Hindlimb muscle (tissue), 1 donor: ENCODE data around the gene ELP1. TPM values are rescaled to one million over a fixed set of nuclear protein-coding genes. Genes with fewer than 3 reads are reported as not detected.
A peak's percentile ranks its signal among the peaks of the same experiment; 100 is the strongest.
"Not testable (repeated sequence)": the region's sequence is repeated elsewhere in the genome, so short reads cannot be mapped to it uniquely, and the experiment has no call there.

Source experiments
- DNase-seq: peaks from one replicate; pipeline ENCODE4 v3.0.0-alpha.2; 2013
- polyA plus RNA-seq: library from polyadenylated mRNA; unstranded; fragments of 120-200 nt; gene quantifications from one replicate; pipeline ENCODE4 v1.2.1, GENCODE V29; 2013; ENCODE audit not compliant: insufficient read length

The ELP1 gene
- polyA plus RNA-seq, 1 donor, result 32.9 TPM

DNA sequence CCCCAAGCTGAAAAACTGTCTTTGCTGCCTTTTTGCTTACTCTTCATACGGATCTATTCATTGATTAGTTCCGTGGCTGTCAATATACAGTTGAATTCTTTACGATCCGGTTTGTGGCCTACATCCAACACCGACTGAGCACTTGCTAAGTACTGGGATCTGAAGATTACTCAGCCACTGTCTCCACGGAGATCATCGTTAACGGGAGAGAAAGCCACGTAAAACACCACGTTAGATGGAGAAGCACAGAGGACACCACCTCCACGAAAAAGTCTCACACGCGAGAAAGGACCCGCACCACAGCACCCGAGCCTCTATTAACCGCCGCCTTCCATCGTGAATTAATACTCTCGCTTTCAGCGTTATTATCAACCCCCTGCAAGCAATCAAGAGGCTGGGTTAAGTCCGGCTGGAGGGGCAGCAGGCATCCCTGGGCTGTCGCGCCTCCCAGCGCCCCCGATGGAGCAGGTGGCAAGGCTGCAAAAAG is 650 bp downstream of the ELP1 start:
- peak; percentile 9 for DNase-seq

DNA sequence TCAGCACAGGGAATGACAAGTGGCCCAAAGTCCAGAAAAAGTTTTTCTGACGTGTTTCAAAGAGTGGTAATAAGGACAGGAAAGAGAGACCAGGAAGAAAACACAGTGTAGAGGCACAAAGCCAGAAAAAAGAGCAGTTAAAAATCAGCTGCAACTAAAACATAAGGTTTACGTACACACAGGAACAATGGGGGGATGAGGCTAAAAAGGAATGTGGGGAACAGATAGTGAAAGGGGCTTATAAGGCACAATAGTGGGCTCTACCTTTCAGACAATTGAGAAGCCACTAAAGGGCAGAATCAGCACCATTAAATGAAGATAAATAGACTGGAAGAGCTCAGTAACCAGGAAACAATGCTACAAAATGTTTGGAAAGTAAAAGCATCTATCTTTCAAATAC is 5.5 kb downstream of the ELP1 start:
- no peak for DNase-seq

DNA sequence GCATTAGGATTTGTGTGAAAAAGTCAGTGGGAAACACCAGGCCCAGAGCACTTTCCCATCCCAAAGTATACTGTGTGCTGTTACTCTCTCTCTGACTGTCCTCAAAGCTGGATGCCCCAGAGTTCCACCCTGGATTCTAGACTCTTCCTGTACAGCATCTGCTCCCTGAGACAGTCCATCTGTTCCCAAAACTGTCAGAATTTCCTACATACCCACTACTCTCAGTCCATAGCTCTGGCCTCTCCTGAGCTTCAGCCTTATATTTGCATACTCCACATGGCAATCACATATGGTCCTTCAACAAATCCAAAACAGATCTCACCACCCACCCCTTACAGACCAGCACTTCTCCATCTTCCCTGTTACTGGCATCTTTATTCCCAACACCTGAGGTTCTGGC is 9.5 kb downstream of the ELP1 start:
- DNase-seq, result no peak

DNA sequence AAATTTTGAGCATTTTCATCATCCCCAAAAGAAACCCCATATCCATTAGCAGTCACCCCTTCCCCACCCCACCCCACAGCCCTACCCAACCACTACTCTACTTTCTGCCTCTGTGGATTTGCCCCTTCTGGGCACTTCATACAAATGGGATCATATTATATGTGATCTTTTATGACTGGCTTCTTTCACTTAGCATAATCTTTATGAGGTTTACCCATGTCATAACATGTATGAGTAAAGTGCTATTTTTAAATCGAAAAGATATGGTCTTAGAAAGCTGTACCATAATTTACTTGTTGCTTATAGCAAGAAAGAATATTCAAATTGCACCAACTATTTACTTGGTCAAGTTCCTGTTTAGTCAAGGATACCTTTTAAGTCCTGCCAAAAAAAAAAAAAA is 12.7 kb downstream of the ELP1 start:
- no peak for DNase-seq

DNA sequence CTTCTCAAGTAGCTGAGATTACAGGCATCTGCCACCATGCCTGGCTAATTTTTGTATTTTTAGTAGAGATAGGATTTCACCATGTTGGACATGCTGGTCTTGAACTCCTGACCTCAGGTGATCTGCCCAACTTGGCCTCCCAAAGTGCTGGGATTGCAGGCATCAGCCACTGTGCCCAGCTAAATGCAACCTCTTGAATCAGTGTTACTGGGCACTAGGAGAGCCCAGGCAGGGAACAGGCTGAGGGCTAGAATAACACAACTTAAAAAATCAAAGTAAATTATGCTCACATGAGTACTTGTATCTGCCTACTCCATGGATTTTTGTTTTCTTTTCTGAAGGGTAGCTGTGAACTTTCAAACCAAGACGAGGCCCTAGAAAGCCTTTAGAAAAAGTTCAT is 13.5 kb downstream of the ELP1 start:
- not testable (repeated sequence) for DNase-seq

DNA sequence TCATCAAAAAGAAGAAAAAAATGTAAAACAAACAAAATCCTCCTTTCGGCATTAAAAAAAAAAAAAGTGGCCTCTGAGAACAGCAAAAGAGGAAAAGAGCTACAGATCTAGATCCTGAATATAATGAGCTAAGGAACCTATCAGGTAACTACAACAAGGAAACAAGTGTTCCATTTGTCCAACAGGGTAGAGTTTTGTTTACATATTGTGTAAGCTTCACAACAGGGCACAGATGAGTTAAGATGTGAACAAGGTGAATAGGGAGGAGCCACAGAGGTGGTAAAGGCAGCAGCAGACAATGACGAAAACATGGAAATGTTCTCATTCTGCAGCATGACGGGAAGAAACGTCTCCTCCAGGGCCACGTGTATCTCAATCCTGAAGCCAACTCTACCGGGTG is 14.4 kb downstream of the ELP1 start:
- DNase-seq, result no peak

DNA sequence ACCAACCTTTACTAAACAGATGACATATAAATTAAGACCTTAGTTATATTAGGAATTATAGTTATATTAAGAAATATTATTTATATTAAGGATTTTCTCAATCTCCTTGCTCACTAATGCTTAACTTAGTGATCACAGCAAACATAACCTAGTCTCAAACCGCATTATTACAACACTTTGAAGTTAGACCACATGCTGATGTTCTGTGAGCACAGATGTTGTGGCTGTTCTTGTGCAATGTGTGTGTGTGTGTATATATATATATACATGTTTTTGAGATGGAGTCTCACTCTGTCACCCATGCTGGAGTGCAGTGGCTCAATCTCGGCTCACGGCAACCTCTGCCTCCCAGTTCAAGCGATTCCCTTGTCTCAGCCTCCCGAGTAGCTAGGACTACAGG is 20.5 kb downstream of the ELP1 start:
- DNase-seq, result no peak

DNA sequence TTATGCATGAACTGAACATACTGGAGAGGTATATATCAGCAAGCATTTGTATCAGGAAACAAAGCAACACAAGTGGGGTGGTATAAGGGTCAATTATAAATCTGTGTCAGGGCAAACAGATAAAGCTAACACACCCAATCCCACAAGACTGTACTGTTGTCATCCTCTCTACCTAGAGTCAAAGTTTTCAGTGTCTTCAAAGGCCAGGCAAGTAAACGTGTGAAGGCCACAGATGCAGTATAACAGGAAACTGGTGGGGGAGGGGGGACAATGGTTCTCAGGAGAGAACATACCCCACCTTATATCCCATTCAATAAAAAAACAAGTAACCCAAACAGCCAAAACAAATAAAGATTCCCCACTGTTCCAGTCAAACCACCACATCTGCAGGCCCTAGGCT is 22.1 kb downstream of the ELP1 start:
- no peak for DNase-seq

DNA sequence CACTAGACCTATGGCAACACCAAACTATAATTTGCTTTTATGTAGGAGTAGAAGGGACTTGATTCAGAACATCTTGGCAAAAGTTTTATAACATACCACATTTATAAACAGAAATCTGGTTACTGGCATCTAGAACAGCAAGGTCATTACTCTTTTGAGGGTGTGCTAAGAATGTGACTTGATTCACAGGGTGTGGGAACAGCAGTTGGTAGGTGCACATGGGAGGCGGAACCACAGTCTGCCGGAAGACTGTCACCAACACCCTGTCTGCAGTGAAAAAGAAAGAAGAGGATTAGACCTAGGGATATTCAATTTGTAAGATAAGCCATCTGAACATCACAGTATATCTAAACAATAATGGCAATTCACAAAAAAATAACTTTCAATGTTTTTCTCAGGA is 23.0 kb downstream of the ELP1 start:
- no peak for DNase-seq

DNA sequence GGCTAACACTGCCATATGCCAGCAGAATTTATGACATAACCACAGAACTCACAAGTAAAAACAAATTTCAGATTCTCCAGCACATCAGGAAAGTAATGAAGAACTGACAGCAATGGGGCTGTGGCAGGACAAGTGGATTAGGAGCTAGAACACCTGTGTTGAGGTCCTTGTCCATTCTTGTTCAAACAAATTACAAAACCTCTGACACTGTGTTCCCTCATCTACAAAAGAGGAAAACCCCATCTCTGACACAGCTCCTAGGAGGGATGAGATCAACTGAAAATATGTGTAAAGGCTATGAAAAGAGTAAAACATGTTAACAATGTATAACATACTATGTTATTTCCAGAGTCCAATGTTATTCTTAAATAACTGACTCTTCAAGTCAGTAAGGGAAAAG is 23.5 kb downstream of the ELP1 start:
- DNase-seq, result no peak

DNA sequence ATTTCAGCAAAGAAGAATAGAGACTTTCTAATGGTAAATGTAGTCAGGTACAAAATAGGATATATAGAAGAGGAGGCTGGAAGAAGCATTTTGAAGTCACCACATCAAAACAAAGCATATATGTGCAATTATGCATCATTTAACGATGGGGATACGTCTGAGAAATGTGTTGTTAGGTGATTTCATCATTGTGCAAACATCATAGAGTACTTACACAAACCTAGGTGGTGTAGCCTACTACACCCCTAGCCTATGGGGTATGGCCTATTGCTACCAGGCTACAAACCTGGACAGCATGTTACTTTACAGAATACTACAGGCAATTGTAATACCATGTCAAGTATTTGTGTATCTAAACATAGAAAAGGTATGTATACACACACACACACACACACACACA is 28.4 kb downstream of the ELP1 start:
- DNase-seq, result no peak

DNA sequence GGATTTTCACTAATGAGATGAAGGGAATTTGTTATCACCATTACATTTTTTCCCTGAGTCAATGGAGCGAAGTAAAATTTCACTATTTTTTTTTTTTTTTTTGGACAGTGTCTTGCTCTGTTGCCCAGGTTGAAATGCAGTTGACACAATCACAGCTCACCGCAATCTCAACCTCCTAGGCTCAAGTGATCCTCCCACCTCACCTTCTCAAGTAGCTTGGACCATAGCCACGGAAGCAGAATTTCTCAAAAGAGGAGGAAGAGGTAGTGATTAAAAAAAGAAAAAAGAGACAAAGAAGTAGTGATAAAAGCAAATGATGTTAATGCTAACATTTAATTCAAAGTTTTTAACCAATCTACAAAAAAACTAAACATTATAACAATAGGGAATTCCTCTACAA is 29.8 kb downstream of the ELP1 start:
- DNase-seq, result no peak

DNA sequence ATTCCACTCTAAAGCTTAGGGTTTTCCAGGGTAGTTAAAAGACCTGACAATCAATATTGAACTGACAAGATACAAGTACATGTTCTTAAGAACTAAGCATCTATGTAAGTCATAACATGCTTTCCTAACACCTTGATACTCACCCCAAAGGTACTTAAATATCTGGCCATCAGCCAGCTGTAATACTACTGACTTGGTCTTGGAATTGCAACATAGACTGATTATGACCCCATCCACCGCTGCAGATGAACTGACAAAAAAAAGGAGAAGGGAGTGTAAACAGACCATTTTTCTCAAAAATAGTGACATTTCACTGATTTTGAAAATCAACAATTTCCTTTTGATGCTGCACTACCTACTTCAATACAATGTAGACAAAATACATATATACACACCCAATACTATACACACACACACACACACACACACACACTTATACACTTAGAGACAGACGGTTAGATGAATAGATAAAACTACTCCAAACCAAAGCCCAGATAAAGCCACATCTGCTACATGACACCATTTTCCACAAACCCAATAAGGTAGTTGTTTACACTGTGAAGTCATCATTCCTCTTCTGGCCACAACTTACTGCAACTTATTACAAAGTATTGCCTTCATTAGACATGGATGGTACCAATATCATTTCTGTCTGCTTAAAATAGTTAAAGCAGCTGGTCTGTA is 30.4 kb downstream of the ELP1 start:
- no peak for DNase-seq

DNA sequence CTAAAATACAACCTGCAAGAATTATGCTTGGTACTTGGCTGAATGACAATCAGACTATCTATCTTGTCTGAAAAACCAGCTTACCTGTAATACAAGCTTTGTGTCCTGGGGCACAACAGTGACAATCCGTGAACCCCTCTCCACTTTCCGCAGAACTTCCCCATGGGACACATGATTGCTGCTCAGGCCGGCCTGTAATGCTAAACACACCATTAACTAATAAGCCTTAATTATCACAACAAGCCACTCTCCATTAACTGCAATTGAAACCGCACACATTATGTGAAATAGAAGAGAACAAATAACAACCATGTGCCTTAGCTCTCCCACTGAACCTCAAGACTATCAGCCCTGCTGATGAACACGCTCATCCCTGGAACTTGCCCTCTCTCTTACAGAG is 33.7 kb downstream of the ELP1 start:
- DNase-seq, result no peak

DNA sequence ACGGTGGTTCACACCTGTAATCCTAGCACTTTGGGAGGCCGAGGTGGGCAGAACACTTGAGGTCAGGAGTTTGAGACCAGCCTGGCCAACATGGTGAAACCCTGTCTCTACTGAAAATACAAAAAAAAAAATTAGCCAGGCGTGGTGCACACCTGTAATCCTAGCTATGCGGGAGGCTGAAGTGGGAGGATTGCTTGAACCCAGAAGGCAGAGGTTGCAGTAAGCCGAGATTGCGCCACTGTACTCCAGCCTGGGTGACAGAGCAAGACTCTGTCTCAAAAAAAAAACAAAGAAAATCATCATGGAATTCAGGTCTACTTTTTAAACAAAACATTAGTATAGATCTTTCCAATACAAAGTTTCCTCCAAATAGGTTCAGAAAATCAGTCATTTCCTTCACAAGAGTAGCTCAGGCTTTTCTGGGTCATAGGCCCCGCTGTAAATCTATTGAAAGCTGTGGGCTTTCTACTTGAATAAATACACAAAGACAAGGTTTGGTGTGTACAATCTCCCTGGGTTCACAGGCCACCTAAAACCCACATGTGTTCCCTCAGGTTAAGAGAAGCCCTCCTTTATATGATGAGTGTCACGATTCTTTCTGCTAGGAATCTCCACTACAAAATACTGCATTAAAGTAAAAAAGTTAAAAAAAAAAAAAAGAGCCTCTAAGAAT is 34.8 kb downstream of the ELP1 start:
- DNase-seq, result not testable (repeated sequence)

DNA sequence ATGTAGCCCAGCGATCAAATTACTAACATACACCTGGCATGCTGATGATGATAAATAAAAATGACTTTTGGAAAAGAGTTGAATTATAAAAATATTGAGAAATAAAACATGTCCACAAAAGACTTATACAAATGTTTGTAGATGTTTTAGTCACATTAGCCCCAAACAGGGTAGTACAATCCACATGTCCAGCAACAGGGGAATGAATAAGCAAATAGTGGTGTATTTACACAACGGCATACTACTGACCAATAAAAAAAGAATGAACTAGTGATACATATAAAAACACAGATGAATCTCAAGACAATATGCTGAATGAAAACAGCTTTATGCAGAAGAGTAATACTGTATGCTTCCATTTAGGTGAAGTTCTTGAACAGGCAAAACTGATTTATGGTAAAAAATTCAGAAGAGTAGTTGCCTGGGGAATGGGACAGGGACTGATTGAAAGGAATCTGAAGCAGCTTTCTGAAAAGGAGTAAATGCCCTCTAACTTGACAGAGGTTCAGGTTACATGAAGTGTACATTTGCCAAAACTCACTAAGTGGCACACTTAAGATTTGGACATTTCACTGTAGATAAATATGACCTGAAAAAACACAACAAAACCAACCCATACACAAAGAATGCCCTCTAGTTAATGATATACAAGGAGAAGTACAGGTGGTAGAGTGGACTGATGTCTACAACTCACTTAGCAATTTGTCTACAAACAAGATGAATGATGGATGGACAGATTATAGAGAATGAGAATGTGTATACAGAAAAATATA is 36.4 kb downstream of the ELP1 start:
- no peak for DNase-seq

DNA sequence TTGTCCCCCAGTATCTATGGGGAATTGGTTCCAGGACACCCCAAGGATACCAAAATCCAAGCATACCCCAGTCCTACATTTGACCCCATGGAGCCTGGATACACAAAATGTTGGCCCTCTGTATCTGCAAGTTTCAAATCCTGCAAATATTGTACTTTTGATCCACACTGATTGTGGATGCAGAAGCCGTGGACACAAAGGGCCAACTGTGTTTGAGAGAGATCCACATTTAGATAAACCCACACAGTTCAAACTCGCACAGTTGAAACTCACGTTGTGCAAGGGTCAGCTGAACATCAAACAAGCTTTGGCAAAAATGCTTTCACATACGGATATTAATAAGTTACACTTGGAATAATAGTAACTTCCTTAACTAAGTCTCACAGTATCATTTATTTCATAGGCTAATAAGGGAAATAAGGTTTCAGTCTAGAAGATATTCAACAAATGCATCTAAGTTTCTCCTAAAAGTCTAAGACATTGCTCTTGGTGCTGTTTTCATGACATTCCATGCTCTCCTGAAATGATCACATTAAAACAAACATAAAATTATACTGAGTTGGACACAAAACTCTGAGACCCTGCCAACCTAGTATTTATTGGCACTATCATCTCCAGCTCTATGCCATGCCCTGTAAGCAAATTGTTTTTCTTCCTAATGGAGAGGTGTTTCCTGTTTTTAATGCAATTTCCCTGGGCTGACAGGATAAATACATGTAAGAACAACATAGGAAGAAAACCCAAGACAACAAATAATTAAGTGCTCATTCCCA is 39.5 kb downstream of the ELP1 start:
- no peak for DNase-seq

DNA sequence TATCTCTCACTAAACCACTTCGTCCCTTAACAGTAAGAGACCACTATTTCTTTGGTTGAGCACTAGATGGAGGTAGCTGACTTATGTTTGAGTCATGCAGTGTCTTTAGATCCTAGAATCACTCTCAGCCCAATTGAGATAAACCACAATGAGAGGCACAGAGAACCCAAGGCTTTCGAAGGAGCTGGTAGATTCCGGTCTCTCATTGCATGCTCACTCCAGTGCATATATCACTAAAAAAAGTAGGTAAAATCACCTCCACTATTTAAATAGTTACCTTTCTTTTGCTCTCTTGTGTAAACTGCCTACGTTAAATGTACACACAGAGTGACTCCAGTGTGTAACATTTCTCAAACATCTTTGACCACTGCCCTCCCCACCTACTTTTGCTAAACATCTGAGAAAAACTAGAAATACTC is 44.3 kb downstream of the ELP1 start:
- DNase-seq, result no peak

DNA sequence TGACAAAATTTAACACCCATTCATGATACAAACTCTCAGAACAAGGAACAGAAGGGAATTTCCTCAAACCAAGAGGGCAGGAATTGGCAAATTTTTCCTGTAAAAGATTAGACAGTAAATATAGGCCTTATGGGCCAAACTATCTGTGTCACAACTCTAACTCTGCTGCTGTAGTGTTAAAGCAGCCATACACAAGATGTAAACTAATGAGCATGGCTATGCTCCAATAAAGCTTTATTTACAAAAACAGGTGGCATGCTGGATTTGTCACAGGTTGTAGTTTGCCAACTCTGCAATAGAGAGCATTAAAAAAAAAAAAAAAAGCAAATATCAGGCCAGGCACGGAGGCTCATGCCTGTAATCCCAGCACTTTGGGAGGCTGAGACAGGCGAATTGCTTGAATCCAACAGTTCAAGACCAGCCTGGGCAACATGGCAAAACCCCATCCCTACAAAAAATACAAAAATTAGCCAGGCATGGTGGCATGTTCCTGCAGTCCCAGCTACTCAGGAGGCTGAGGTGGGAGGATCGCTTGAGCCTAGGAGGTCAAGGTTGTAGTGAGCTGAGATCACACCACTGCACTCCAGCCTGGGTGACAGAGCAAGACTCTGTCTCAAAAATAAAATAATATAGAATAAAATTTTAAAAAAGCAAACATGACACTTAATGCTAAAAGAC is 47.2 kb downstream of the ELP1 start:
- not testable (repeated sequence) for DNase-seq

DNA sequence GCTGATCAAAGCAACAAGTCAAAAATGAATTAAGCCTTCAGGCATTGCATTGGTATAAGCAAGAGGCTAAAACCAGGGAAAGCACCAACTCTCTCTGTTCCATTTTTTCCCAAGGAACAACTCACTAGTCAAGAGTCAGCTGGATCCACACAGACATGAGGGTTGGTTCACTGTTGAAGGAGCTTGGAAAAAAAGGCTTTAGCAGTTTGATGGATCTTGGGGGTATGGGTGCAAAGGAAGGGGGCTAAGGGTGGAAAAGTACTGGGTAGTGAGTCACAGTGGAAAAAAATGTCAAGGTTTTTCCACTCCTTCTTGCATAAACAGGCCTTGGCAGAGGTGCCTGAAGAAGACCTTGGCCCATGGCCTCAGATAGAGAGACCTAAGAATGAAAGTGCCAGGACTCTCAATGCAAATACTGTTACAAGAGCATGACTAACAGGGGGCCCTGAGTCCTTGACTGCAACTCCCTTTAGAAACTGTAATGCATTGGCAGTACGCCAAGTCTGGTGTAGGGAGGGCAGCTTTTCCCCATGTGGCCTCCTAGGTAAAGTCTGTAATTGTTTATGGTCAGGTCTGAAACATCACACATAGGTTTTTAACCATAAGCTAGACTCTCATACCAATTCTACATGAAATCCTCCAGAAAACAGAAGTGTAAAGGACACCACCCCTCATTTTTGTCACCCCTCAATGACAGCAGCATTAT is 48.1 kb downstream of the ELP1 start:
- DNase-seq, result no peak

DNA sequence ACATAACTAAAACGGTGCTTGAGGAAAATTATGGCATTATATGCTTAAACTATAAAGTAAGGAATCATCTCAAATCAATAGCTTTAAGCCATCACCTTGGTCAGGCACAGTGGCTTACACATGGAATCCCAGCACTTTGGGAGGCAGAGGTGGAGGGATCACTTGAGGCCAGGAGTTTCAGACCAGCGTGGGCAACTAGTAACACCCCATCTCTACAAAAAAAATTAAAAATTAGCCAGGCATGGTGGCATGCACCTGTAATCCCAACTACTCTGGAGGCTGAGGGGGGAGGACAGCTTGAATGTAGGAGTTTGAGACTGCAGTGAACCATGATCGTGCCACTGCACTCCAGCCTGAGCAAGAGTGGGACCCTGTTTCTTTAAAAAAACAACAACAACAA is 49.2 kb downstream of the ELP1 start:
- no peak for DNase-seq

DNA sequence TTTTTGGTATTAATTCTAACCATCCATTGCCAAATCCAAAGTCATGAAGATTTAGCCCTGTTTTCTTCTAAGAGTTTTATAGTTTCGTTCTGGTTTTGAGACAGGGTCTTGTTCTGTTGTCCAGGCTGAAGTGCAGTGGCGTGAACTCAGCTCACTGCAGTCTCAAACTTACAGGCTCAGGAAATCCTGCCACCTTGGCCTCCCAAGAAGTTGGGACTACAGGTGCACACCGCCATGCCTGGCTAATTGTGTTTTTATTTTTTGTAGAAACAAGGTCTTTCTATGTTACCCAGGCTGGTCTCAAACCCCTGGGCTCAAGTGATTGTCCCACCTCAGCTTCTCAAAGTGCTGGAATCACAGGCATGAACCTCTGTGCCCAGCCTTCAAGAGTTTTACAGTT is 50.8 kb downstream of the ELP1 start:
- no peak for DNase-seq
